MCF 10A (cell line): ENCODE results near the gene SRGAP3. TPM values are rescaled to one million over a fixed set of nuclear protein-coding genes. Genes with fewer than 3 reads are reported as not detected.

Experiments
- BruUV-seq: library from RNA; stranded (reverse); fragments of 400-500 nt; replicated peaks from 2 replicates; lab custom pipeline; 2021; lab: Mats Ljungman, UMichigan
- CTCF ChIA-PET: fragments of 300-600 bp; sonication (Branson Sonifier 250); formaldehyde crosslinking; extraction: SDS; loops from one replicate; lab custom pipeline; 2021; ENCODE audit warnings: antibody characterized with exemption, inconsistent platforms; lab: Yijun Ruan, JAX
- POLR2A ChIA-PET: fragments of 300-600, 350-650 bp; sonication (Branson Sonifier 250); formaldehyde crosslinking; extraction: SDS; loops from one replicate; lab custom pipeline; 2020; ENCODE audit warnings: antibody characterized with exemption, inconsistent platforms; lab: Yijun Ruan, JAX
- DNase-seq: peaks from one replicate; pipeline ENCODE4 v3.0.0-alpha.2; 2018; ENCODE audit not compliant: unreplicated experiment
- H3K27ac Mint-ChIP-seq: one replicate; pipeline ENCODE4 v1.8.0; 2022; ENCODE audit warnings: mild to moderate bottlenecking, low read depth, mixed read lengths; ENCODE audit not compliant: unreplicated experiment
- H3K27me3 Mint-ChIP-seq: one replicate; pipeline ENCODE4 v1.8.0; 2022; ENCODE audit warnings: mixed read lengths; ENCODE audit not compliant: insufficient read depth, unreplicated experiment
- H3K36me3 Mint-ChIP-seq: one replicate; pipeline ENCODE4 v1.8.0; 2022; ENCODE audit warnings: mild to moderate bottlenecking, moderate library complexity, mixed read lengths; ENCODE audit not compliant: insufficient read depth, unreplicated experiment
- H3K4me1 Mint-ChIP-seq: one replicate; pipeline ENCODE4 v1.8.0; 2022; ENCODE audit warnings: mixed read lengths; ENCODE audit not compliant: insufficient read depth, unreplicated experiment
- H3K4me3 Mint-ChIP-seq: one replicate; pipeline ENCODE4 v1.8.0; 2022; ENCODE audit warnings: mild to moderate bottlenecking, moderate library complexity, mixed read lengths; ENCODE audit not compliant: unreplicated experiment
- H3K9me3 Mint-ChIP-seq: one replicate; pipeline ENCODE4 v1.8.0; 2022; ENCODE audit warnings: mixed read lengths; ENCODE audit not compliant: unreplicated experiment
- CTCF ChIP-seq: fragments of 200-600 bp; IDR thresholded peaks from one replicate; pipeline ENCODE4 v1.8.0; 2022; ENCODE audit warnings: antibody characterized with exemption, mild to moderate bottlenecking; ENCODE audit not compliant: unreplicated experiment
- intact Hi-C: fragments of 100-400 bp; cut with micrococcal nuclease; formaldehyde crosslinking; loops from 2 replicates; pipeline ENCODE4 v1.14.1; 2022
- total RNA-seq: library from RNA; stranded (reverse); gene quantifications from 2 replicates; pipeline ENCODE4 v1.2.3, GENCODE V29; 2022

Gene SRGAP3
- total RNA-seq, 1 experiment from 2014 or later, result 19.8 TPM

- no peaks in the 10 kb centered on the region for H3K27me3 Mint-ChIP-seq
- no peak overlapping the region for H3K4me3 Mint-ChIP-seq
- ChIA-PET CTCF (interaction anchor here (0.7 kb wide), 1 partner anchor 12 kb away, joined by 3 read pairs; no protein-coding TSS in a partner anchor), POLR2A (no interaction called here)
- no peaks in the 10 kb centered on the region for H3K4me1 Mint-ChIP-seq
- intact Hi-C loops, result no loop called here
- no TSS peak for BruUV-seq
- DNase-seq, result no peak
- H3K36me3 Mint-ChIP-seq, result peaks cover 14% of the 10 kb centered on the region
- TF ChIP-seq CTCF, result no peak
- H3K9me3 Mint-ChIP-seq, result no peaks in the 10 kb centered on the region
- H3K27ac Mint-ChIP-seq, result no peak overlapping the region
Measured at GRCh38 chr3:9070961-9071360, 178.5 kb downstream of the SRGAP3 start.

- BruUV-seq, result no TSS peak
- CTCF ChIA-PET, result interaction anchor here (2.7 kb wide), 1 partner anchor 233 kb away, joined by 13 read pairs; no protein-coding TSS in a partner anchor
Measured at GRCh38 chr3:9069971-9070370, 179.5 kb downstream of the SRGAP3 start.

GRCh38 chr3:9068051-9068450, 181.4 kb downstream of the SRGAP3 start:
- BruUV-seq, result no TSS peak
- intact Hi-C loops, result loop anchor here (5.0 kb wide), 1 partner anchor 406 kb away; no protein-coding TSS in a partner anchor
- Mint-ChIP-seq H3K4me3 (no peak overlapping the region), H3K27me3 (no peaks in the 10 kb centered on the region), H3K4me1 (no peaks in the 10 kb centered on the region), H3K36me3 (peaks cover 26% of the 10 kb centered on the region), H3K9me3 (no peaks in the 10 kb centered on the region), H3K27ac (no peak overlapping the region)
- POLR2A ChIA-PET, result interaction anchor here (0.7 kb wide), 1 partner anchor 17 kb away, joined by 3 read pairs; no protein-coding TSS in a partner anchor
- CTCF ChIA-PET, result interaction anchor here (0.5 to 3.0 kb wide), 20 partner anchors 11 to 408 kb away, joined by 3 to 13 read pairs (median 3); partner anchors contain the start of genes OXTR and SRGAP3
- TF ChIP-seq CTCF, result no peak
- no peak for DNase-seq

More at GRCh38 chr3:9069971-9070370, 179.5 kb downstream of the SRGAP3 start:
- Mint-ChIP-seq H3K36me3 (peaks cover 18% of the 10 kb centered on the region), H3K4me1 (no peaks in the 10 kb centered on the region), H3K27ac (no peak overlapping the region), H3K4me3 (no peak overlapping the region), H3K9me3 (no peaks in the 10 kb centered on the region), H3K27me3 (no peaks in the 10 kb centered on the region)
- POLR2A ChIA-PET, result no interaction called here
- intact Hi-C loops, result loop anchor here (5.0 kb wide), 1 partner anchor 408 kb away; no protein-coding TSS in a partner anchor
- TF ChIP-seq CTCF, result no peak
- DNase-seq, result no peak

GRCh38 chr3:9067352-9067975, 182.0 kb downstream of the SRGAP3 start:
- peaks cover 4% of the 10 kb centered on the region for H3K9me3 Mint-ChIP-seq
- POLR2A ChIA-PET, result no interaction called here
- intact Hi-C loops, result loop anchor here (1.0 to 5.0 kb wide), 4 partner anchors 79 to 405 kb away; no protein-coding TSS in a partner anchor
- H3K27ac Mint-ChIP-seq, result no peak overlapping the region
- CTCF ChIA-PET, result interaction anchor here (0.7 to 3.0 kb wide), 18 partner anchors 11 to 405 kb away, joined by 3 to 13 read pairs (median 4); partner anchors contain the start of gene OXTR
- H3K4me3 Mint-ChIP-seq, result no peak overlapping the region
- no peaks in the 10 kb centered on the region for H3K27me3 Mint-ChIP-seq
- peaks cover 30% of the 10 kb centered on the region for H3K36me3 Mint-ChIP-seq
- peak; percentile 55 for DNase-seq
- no peaks in the 10 kb centered on the region for H3K4me1 Mint-ChIP-seq
- peak; percentile 89 for TF ChIP-seq CTCF
- BruUV-seq, result no TSS peak
